Mesenchymal stem cell (in vitro differentiated cells and primary cell): ENCODE results near the gene PDX1. TPM values are rescaled to one million over a fixed set of nuclear protein-coding genes. Genes with fewer than 3 reads are reported as not detected.

ENCODE experiments used
- small RNA-seq: library from polyadenylated mRNA; stranded (forward); fragments of <200 nt; extraction: miRNeasy Mini kit (QIAGEN cat#:217004); gene quantifications from one replicate; pipeline ENCODE3, GENCODE V24; 2013; ENCODE audit warnings: low read depth

Gene PDX1

Small RNA genes lying within 50 kb of the gene (small RNA-seq; reads per million reads assigned to genes)
- not detected for gene ATP5F1EP2
